HG02623 (cell line): ENCODE measurements around the gene PRELID2.
"Not testable (repeated sequence)": the region's sequence is repeated elsewhere in the genome, so short reads cannot be mapped to it uniquely, and the experiment has no call there.

ENCODE experiments used
- ATAC-seq: cut with Tn5 transposase; IDR thresholded peaks from one replicate; pipeline ENCODE4 v1.9.1; 2021; ENCODE audit warnings: moderate library complexity; ENCODE audit not compliant: unreplicated experiment

The PRELID2 gene

GRCh38 chr5:145752947-145753346 lies 82.2 kb downstream of the PRELID2 start:
- no peak for ATAC-seq

GRCh38 chr5:145752534-145752933 lies 82.6 kb downstream of the PRELID2 start:
- no peak for ATAC-seq

GRCh38 chr5:145750199-145750598 lies 84.9 kb downstream of the PRELID2 start:
- ATAC-seq, result no peak

GRCh38 chr5:145743396-145744061 lies 91.6 kb downstream of the PRELID2 start:
- ATAC-seq, result no peak

- ATAC-seq, result no peak
These were observed 95.3 kb downstream of the PRELID2 start for GRCh38 chr5:145739843-145740242.

DNA sequence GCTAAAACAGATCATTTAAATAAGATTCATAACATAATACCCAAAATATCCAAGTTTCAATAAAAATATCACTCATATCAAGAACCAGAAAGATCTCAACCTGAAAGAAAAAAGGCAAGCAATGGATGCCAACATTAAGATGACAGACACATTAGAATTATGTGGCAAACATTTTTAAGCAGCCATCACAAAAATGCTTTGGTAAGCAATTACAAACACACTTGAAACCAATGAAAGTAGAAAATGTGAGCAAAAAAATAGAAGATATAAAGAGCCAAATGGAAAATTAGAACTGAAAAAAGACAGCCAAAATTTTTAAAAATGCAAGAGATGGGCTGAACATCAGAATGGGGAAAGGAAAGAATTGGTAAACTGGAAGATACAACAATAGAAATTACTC lies 96.9 kb downstream of the PRELID2 start:
- no peak for ATAC-seq

GRCh38 chr5:145737578-145737977 lies 97.6 kb downstream of the PRELID2 start:
- no peak for ATAC-seq

- not testable (repeated sequence) for ATAC-seq
These were observed 105.2 kb downstream of the PRELID2 start for GRCh38 chr5:145729956-145730355.

DNA sequence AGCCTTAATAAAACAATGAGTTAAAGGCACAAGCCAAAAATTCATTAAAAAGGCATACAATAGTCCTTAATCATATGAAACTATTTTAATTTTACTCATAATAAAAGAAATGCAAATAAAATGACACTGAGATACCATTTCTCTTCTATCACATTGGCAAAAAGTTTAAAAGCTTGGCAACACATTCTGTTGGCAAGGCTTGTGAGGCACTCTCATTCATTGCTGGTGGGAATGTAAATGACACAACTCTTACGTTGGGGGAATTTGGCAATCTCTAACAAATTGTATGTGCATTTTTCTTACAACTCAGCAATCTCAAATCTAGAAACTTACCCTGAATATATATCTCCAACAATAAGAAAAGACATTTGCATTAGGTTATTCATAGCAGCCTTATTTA lies 111.6 kb downstream of the PRELID2 start:
- no peak for ATAC-seq

GRCh38 chr5:145718956-145719355 lies 116.2 kb downstream of the PRELID2 start:
- no peak for ATAC-seq

GRCh38 chr5:145715412-145715811 lies 119.7 kb downstream of the PRELID2 start:
- no peak for ATAC-seq

- no peak for ATAC-seq
These were observed 122.9 kb downstream of the PRELID2 start for GRCh38 chr5:145712245-145712644.

GRCh38 chr5:145711417-145711816 lies 123.7 kb downstream of the PRELID2 start:
- no peak for ATAC-seq
